ENCODE measurements around the gene SFN. TPM values are rescaled to one million over a fixed set of nuclear protein-coding genes. Genes with fewer than 3 reads are reported as not detected.
A peak's percentile ranks its signal among the peaks of the same experiment; 100 is the strongest.

The SFN gene
- total RNA-seq, 1 donor from 2014 or later: 0.36 TPM

DNA sequence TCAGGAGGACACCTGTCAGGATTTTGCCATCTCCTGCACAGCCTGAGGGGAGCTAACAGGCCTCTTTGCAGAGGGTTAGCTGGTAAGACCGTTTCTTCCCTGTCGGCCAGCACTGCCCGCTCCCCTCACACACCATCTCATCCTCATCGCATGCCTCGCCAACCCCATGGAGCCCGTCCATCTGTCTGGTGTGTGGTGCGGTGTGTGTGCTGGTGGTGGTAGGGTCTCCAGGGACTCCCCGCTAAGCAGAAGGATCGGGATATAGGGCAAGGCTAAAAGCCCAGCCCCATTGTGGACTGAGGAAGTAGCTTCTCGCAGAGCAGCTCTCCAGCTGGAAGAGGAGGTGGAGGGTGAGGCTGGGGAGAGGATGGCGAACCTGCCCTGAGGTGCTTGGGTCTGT lies 6.8 kb upstream of the SFN start:
- peaks cover 14% of the 10 kb centered on the region for H3K36me3 Mint-ChIP-seq (ENCODE audit: insufficient read depth)
- H3K27ac Mint-ChIP-seq: no peak overlapping the region

DNA sequence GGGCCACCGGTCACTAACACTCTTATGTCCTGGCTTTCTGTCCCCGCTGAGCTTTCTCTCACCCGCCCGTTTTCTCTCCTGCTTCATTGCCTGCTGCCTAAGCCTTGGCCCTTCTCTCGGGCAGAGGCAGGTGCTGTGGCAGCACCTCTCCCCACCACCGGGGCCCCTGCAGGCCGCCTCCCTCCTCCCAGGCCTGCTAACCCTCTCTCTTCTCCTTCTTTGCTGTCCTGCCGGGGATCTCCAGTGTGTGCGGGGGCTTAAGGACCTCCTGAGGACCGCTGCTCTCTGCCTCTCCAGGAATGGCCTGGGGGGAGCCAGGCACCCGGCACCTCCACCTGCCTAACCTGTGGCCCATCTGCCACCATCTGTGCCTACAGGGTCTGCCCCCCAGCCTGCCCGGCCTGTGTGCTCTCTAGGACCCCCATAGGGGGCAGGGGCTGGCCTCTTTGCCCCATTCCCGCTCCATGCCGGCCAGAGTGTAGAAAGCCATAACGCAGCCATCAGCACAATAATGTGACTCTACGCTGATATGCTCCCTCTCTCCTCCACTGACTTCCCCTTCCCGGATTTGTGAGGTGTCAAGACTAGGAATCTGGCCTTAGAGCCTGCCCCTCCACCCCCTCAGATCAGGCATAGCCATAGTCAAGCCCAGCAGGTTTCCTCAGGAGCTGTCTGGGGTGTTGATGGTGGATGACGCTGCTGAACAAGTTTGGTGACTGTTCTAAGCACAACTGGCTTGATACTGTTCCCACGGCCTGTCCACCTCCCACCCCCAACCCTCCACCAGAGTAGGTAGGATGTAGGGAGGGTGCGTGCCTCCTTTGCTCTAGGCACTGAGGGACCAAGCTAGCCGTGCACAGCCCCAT lies 6.1 kb upstream of the SFN start:
- DNase-seq (ENCODE audit: low spot score, unreplicated experiment): no peak
- H3K4me3 Mint-ChIP-seq (ENCODE audit: low read depth): no peak overlapping the region
- H3K4me1 Mint-ChIP-seq (ENCODE audit: low read depth): no peaks in the 10 kb centered on the region
- H3K36me3 Mint-ChIP-seq (ENCODE audit: insufficient read depth): peaks cover 12% of the 10 kb centered on the region
- no peaks in the 10 kb centered on the region for H3K27me3 Mint-ChIP-seq
- TF ChIP-seq, protein P1, sequence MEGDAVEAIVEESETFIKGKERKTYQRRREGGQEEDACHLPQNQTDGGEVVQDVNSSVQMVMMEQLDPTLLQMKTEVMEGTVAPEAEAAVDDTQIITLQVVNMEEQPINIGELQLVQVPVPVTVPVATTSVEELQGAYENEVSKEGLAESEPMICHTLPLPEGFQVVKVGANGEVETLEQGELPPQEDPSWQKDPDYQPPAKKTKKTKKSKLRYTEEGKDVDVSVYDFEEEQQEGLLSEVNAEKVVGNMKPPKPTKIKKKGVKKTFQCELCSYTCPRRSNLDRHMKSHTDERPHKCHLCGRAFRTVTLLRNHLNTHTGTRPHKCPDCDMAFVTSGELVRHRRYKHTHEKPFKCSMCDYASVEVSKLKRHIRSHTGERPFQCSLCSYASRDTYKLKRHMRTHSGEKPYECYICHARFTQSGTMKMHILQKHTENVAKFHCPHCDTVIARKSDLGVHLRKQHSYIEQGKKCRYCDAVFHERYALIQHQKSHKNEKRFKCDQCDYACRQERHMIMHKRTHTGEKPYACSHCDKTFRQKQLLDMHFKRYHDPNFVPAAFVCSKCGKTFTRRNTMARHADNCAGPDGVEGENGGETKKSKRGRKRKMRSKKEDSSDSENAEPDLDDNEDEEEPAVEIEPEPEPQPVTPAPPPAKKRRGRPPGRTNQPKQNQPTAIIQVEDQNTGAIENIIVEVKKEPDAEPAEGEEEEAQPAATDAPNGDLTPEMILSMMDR (IDR thresholded peaks at IDR 0.05; ENCODE audit: unreplicated experiment): no peak
- no peaks in the 10 kb centered on the region for H3K9me3 Mint-ChIP-seq (ENCODE audit: low read depth)
- H3K27ac Mint-ChIP-seq: peak overlapping the region; percentile 72

More for the DNA sequence above, 6.8 kb upstream of the SFN start:
- DNase-seq (ENCODE audit: low spot score, unreplicated experiment): no peak
- TF ChIP-seq, protein P1 (IDR thresholded peaks at IDR 0.05; ENCODE audit: unreplicated experiment): no peak
- H3K4me1 Mint-ChIP-seq (ENCODE audit: low read depth): no peaks in the 10 kb centered on the region
- H3K9me3 Mint-ChIP-seq (ENCODE audit: low read depth): no peaks in the 10 kb centered on the region
- no peaks in the 10 kb centered on the region for H3K27me3 Mint-ChIP-seq
- H3K4me3 Mint-ChIP-seq (ENCODE audit: low read depth): no peak overlapping the region

DNA sequence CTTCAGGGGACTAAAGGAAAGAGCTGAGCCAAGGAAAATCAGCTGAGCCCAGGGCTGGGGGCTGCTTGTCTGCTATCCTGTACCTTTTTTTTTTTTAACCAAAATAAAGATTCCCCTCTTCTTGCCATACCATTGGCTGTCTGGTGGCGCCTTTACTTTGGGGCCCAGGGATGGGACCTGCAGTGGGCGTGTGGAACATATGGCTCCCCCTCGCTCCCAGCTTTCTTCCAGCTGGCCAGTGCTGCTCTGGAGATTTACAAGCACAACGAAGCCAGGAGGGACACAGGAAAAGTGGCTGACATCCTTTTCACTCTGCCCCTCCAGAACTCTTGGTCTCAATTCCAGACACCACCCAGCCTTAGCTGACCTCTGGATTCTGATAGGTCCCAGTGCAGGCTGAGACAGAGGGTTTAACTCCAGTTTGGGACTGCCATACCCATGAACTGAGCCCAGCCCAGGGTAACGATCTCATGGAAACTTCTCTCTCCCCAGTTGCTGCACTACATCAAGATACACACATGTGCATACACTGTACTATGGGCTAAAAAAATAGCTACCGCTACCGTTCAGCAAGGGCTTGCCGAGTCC lies 5.4 kb upstream of the SFN start:
- no peak for DNase-seq (ENCODE audit: low spot score, unreplicated experiment)
- Mint-ChIP-seq H3K9me3 (ENCODE audit: low read depth) (no peaks in the 10 kb centered on the region), H3K4me1 (ENCODE audit: low read depth) (no peaks in the 10 kb centered on the region), H3K27ac (no peak overlapping the region), H3K36me3 (ENCODE audit: insufficient read depth) (peaks cover 10% of the 10 kb centered on the region), H3K4me3 (ENCODE audit: low read depth) (no peak overlapping the region), H3K27me3 (no peaks in the 10 kb centered on the region)
- TF ChIP-seq, protein P1 (IDR thresholded peaks at IDR 0.05; ENCODE audit: unreplicated experiment): no peak

DNA sequence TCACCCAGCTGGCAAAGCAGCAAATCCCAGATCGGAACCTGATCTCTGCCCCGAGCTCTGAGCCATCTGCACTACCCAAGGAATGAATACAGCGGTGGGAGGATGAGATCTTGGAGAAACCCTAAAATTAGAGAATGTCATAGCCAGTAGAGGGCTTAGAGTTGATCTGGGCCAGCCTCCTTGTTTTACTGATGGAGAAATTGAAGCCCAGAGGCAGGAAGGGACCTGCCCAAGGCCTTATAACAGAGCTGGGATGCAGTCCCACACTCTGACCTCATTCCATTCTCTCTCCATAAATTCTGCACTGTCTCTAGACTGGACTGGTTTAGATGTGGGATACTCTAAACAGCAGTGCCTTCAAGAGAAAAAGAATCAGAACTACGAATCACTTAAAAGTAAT lies 4.8 kb upstream of the SFN start:
- Mint-ChIP-seq H3K27ac (no peak overlapping the region), H3K4me3 (ENCODE audit: low read depth) (no peak overlapping the region), H3K4me1 (ENCODE audit: low read depth) (no peaks in the 10 kb centered on the region), H3K9me3 (ENCODE audit: low read depth) (no peaks in the 10 kb centered on the region), H3K36me3 (ENCODE audit: insufficient read depth) (peaks cover 5% of the 10 kb centered on the region), H3K27me3 (peaks cover 2% of the 10 kb centered on the region)
- TF ChIP-seq, protein P1 (IDR thresholded peaks at IDR 0.05; ENCODE audit: unreplicated experiment): no peak
- DNase-seq (ENCODE audit: low spot score, unreplicated experiment): no peak

DNA sequence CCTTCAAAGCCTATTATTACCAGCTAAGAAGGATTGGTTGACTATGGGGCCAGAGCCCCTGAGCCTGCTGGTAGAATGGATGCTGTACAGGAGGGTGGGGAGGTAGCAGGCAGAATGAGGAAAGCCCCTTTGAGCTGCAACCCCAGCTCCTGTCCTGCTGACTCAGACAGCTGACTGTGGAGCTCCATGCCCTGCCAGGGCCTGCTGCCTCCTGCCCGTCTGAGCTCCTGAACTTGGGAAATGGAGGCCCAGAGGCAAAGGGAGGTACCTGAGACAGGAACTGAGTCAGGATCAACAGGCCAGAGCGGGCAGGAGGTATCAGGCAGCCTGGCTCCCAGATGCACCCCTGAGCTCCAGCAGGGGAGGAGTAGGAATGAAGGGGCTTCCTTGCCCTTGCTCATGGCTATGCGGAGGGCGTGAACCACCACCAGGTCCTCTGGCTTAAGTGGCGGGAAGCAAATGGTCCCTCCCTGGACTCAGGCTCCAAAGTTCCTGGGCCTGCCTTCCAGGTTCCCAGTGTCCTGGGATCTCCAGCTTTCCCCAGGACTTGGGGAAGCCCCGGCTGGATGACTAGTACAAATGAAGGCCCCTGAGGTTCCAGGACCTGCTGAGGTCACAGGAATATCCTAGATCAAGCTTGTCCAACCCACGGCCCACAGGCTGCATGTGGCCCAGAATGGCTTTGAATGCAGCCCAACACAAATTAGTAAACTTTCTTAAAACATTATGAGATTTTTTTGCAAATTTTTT lies 3.9 kb upstream of the SFN start:
- Mint-ChIP-seq H3K4me1 (ENCODE audit: low read depth) (peaks cover under 1% of the 10 kb centered on the region), H3K27me3 (peaks cover 3% of the 10 kb centered on the region), H3K4me3 (ENCODE audit: low read depth) (no peak overlapping the region), H3K27ac (no peak overlapping the region), H3K9me3 (ENCODE audit: low read depth) (no peaks in the 10 kb centered on the region), H3K36me3 (ENCODE audit: insufficient read depth) (peaks cover 3% of the 10 kb centered on the region)
- no peak for DNase-seq (ENCODE audit: low spot score, unreplicated experiment)
- TF ChIP-seq, protein P1 (IDR thresholded peaks at IDR 0.05; ENCODE audit: unreplicated experiment): no peak

Measured in progenitor cell of endocrine pancreas (in vitro differentiated cells).